Stimulated activated naive CD8-positive, alpha-beta T cell treated with anti-CD3 and anti-CD28 coated beads, Interleukin-15, Interleukin-2, amounts not matched to agents 100 ng/mL and 50 ng/mL, for 24 hours (primary cell): ENCODE data around the gene TSACC.

Experiments
- H3K27ac Mint-ChIP-seq: one replicate; pipeline ENCODE4 v1.8.0; 2021; ENCODE audit warnings: mild to moderate bottlenecking, mixed read lengths
- H3K27me3 Mint-ChIP-seq: one replicate; pipeline ENCODE4 v1.8.0; 2021; ENCODE audit warnings: mixed read lengths
- H3K36me3 Mint-ChIP-seq: one replicate; pipeline ENCODE4 v1.8.0; 2021; ENCODE audit warnings: low read depth, mixed read lengths
- H3K4me1 Mint-ChIP-seq: one replicate; pipeline ENCODE4 v1.8.0; 2021; ENCODE audit warnings: low read depth, mixed read lengths
- H3K4me3 Mint-ChIP-seq: one replicate; pipeline ENCODE4 v1.8.0; 2021; ENCODE audit warnings: mild to moderate bottlenecking, mixed read lengths
- H3K9me3 Mint-ChIP-seq: one replicate; pipeline ENCODE4 v1.8.0; 2021; ENCODE audit warnings: mixed read lengths

The TSACC gene

GRCh38 chr1:156378557-156378956 lies 40.2 kb downstream of the TSACC start:
- Mint-ChIP-seq H3K4me1 (no peaks in the 10 kb centered on the region), H3K9me3 (no peaks in the 10 kb centered on the region), H3K27ac (no peak overlapping the region), H3K36me3 (no peaks in the 10 kb centered on the region), H3K4me3 (no peak overlapping the region), H3K27me3 (peaks cover 20% of the 10 kb centered on the region)

- H3K4me3 Mint-ChIP-seq = no peak overlapping the region
- H3K9me3 Mint-ChIP-seq = no peaks in the 10 kb centered on the region
- H3K27me3 Mint-ChIP-seq = peaks cover 11% of the 10 kb centered on the region
- no peaks in the 10 kb centered on the region for H3K4me1 Mint-ChIP-seq
- H3K36me3 Mint-ChIP-seq = no peaks in the 10 kb centered on the region
- no peak overlapping the region for H3K27ac Mint-ChIP-seq
Measured at GRCh38 chr1:156379420-156380165, 41.3 kb downstream of the TSACC start.

- no peak overlapping the region for H3K27ac Mint-ChIP-seq
- no peaks in the 10 kb centered on the region for H3K9me3 Mint-ChIP-seq
- no peak overlapping the region for H3K4me3 Mint-ChIP-seq
- no peaks in the 10 kb centered on the region for H3K36me3 Mint-ChIP-seq
- peaks cover 5% of the 10 kb centered on the region for H3K4me1 Mint-ChIP-seq
- H3K27me3 Mint-ChIP-seq = peaks cover 12% of the 10 kb centered on the region
Measured at GRCh38 chr1:156382561-156382960, 44.2 kb downstream of the TSACC start.

- Mint-ChIP-seq H3K9me3 (no peaks in the 10 kb centered on the region), H3K36me3 (no peaks in the 10 kb centered on the region), H3K4me1 (peaks cover 5% of the 10 kb centered on the region), H3K4me3 (no peak overlapping the region), H3K27me3 (peaks cover 15% of the 10 kb centered on the region), H3K27ac (no peak overlapping the region)
Measured at GRCh38 chr1:156383023-156383422, 44.7 kb downstream of the TSACC start.

- H3K9me3 Mint-ChIP-seq = no peaks in the 10 kb centered on the region
- peaks cover 22% of the 10 kb centered on the region for H3K27me3 Mint-ChIP-seq
- no peaks in the 10 kb centered on the region for H3K36me3 Mint-ChIP-seq
- H3K27ac Mint-ChIP-seq = no peak overlapping the region
- peaks cover 5% of the 10 kb centered on the region for H3K4me1 Mint-ChIP-seq
- no peak overlapping the region for H3K4me3 Mint-ChIP-seq
Measured at GRCh38 chr1:156384007-156384406, 45.7 kb downstream of the TSACC start.

- Mint-ChIP-seq H3K36me3 (no peaks in the 10 kb centered on the region), H3K27me3 (peaks cover 28% of the 10 kb centered on the region), H3K4me1 (peaks cover 5% of the 10 kb centered on the region), H3K9me3 (no peaks in the 10 kb centered on the region), H3K4me3 (no peak overlapping the region), H3K27ac (no peak overlapping the region)
Measured at GRCh38 chr1:156384658-156385057, 46.3 kb downstream of the TSACC start.

GRCh38 chr1:156385534-156386031 lies 47.3 kb downstream of the TSACC start:
- H3K9me3 Mint-ChIP-seq = no peaks in the 10 kb centered on the region
- H3K27ac Mint-ChIP-seq = no peak overlapping the region
- H3K36me3 Mint-ChIP-seq = no peaks in the 10 kb centered on the region
- no peak overlapping the region for H3K4me3 Mint-ChIP-seq
- H3K4me1 Mint-ChIP-seq = peaks cover 5% of the 10 kb centered on the region
- peaks cover 35% of the 10 kb centered on the region for H3K27me3 Mint-ChIP-seq

- no peak overlapping the region for H3K4me3 Mint-ChIP-seq
- H3K4me1 Mint-ChIP-seq = peaks cover 5% of the 10 kb centered on the region
- H3K27ac Mint-ChIP-seq = no peak overlapping the region
- H3K9me3 Mint-ChIP-seq = no peaks in the 10 kb centered on the region
- no peaks in the 10 kb centered on the region for H3K36me3 Mint-ChIP-seq
- H3K27me3 Mint-ChIP-seq = peaks cover 38% of the 10 kb centered on the region
Measured at GRCh38 chr1:156386134-156386901, 48.0 kb downstream of the TSACC start.

GRCh38 chr1:156386949-156387869 lies 48.9 kb downstream of the TSACC start:
- Mint-ChIP-seq H3K9me3 (no peaks in the 10 kb centered on the region), H3K36me3 (no peaks in the 10 kb centered on the region), H3K27me3 (peaks cover 38% of the 10 kb centered on the region), H3K4me1 (peaks cover 5% of the 10 kb centered on the region), H3K4me3 (no peak overlapping the region), H3K27ac (no peak overlapping the region)

- no peak overlapping the region for H3K4me3 Mint-ChIP-seq
- no peaks in the 10 kb centered on the region for H3K36me3 Mint-ChIP-seq
- H3K9me3 Mint-ChIP-seq = no peaks in the 10 kb centered on the region
- peaks cover 5% of the 10 kb centered on the region for H3K4me1 Mint-ChIP-seq
- H3K27ac Mint-ChIP-seq = no peak overlapping the region
- peaks cover 38% of the 10 kb centered on the region for H3K27me3 Mint-ChIP-seq
Measured at GRCh38 chr1:156387870-156388173, 49.5 kb downstream of the TSACC start.

GRCh38 chr1:156388174-156389137 lies 50.1 kb downstream of the TSACC start:
- Mint-ChIP-seq H3K9me3 (no peaks in the 10 kb centered on the region), H3K4me3 (no peak overlapping the region), H3K27ac (no peak overlapping the region), H3K27me3 (peaks cover 40% of the 10 kb centered on the region), H3K36me3 (no peaks in the 10 kb centered on the region), H3K4me1 (peaks cover 5% of the 10 kb centered on the region)

GRCh38 chr1:156389311-156389710 lies 51.0 kb downstream of the TSACC start:
- Mint-ChIP-seq H3K36me3 (no peaks in the 10 kb centered on the region), H3K27ac (no peak overlapping the region), H3K4me3 (no peak overlapping the region), H3K4me1 (peaks cover 5% of the 10 kb centered on the region), H3K27me3 (peaks cover 40% of the 10 kb centered on the region), H3K9me3 (no peaks in the 10 kb centered on the region)

GRCh38 chr1:156390469-156391365 lies 52.4 kb downstream of the TSACC start:
- no peaks in the 10 kb centered on the region for H3K9me3 Mint-ChIP-seq
- no peak overlapping the region for H3K27ac Mint-ChIP-seq
- H3K4me1 Mint-ChIP-seq = peaks cover 3% of the 10 kb centered on the region
- no peak overlapping the region for H3K4me3 Mint-ChIP-seq
- H3K27me3 Mint-ChIP-seq = peaks cover 46% of the 10 kb centered on the region
- no peaks in the 10 kb centered on the region for H3K36me3 Mint-ChIP-seq
